Ascending aorta (tissue), 2 donors: ENCODE data around the gene VENTX. TPM values are rescaled to one million over a fixed set of nuclear protein-coding genes. Genes with fewer than 3 reads are reported as not detected.

Source experiments
- DNase-seq, 2 donors: peaks; one replicate each; pipeline ENCODE4 v3.0.0-alpha.2; 2019; ENCODE audit warnings: low spot score in 2 of 2
- H3K27ac ChIP-seq, 2 donors: fragments of 200-600 bp; sonication (generic); one replicate each; pipeline ENCODE4 v1.5.1; 2016 to 2017; ENCODE audit warnings: mild to moderate bottlenecking in 1 of 2
- H3K27me3 ChIP-seq: fragments of 200-600 bp; sonication (generic); one replicate; pipeline ENCODE4 v1.5.1; 2017
- H3K36me3 ChIP-seq, 2 donors: fragments of 200-600 bp; sonication (generic); one replicate each; pipeline ENCODE4 v1.5.1; 2016
- H3K4me1 ChIP-seq, 2 donors: fragments of 200-600 bp; sonication (generic); one replicate each; pipeline ENCODE4 v1.5.1; 2016 to 2017; ENCODE audit warnings: mild to moderate bottlenecking in 1 of 2
- H3K4me3 ChIP-seq, 2 donors: fragments of 200-600 bp; sonication (generic); one replicate each; pipeline ENCODE4 v1.5.1; 2016 to 2017; ENCODE audit warnings: mild to moderate bottlenecking in 1 of 2
- H3K9me3 ChIP-seq, 2 donors: fragments of 200-600 bp; sonication (generic); one replicate each; pipeline ENCODE4 v1.5.1; 2016
- CTCF ChIP-seq, 3 experiments: fragments of 200-600 bp in 2 of 3; fragments of 450-650 bp in 1 of 3; sonication (generic) in 2 of 3; IDR thresholded peaks; one replicate each; pipeline ENCODE4 v1.5.1; 2016 to 2019; ENCODE audit warnings: antibody characterized with exemption in 3 of 3, mild to moderate bottlenecking in 1 of 3, moderate library complexity in 1 of 3
- intact Hi-C: fragments of 100-400 bp; cut with DNase I; formaldehyde crosslinking; loops from one replicate; pipeline ENCODE4 v1.15.1; 2023
- total RNA-seq: library from RNA; depleted of rRNA; stranded (reverse); fragments of >200 nt; gene quantifications from one replicate; pipeline ENCODE4 v1.1.0, GENCODE V29; 2016

The VENTX gene
- total RNA-seq, 1 donor from 2014 or later = 1.5 TPM

- Histone ChIP-seq H3K4me3 (no peak overlapping the region), H3K27ac (no peak overlapping the region), H3K4me1 (no peaks in the 10 kb centered on the region), H3K9me3 (no peaks in the 10 kb centered on the region), H3K27me3 (peaks cover 8% of the 10 kb centered on the region), H3K36me3 (no peaks in the 10 kb centered on the region)
- intact Hi-C loops = no loop called here
- TF ChIP-seq CTCF (IDR thresholded peaks at IDR 0.05) = no peak
- no peak for DNase-seq
Observed at GRCh38 chr10:133214468-133215410, 22.9 kb upstream of the VENTX start.

- TF ChIP-seq CTCF (IDR thresholded peaks at IDR 0.05) = no peak
- intact Hi-C loops = no loop called here
- peaks cover 9% of the 10 kb centered on the region for H3K27me3 ChIP-seq
- no peaks in the 10 kb centered on the region for H3K4me1 ChIP-seq
- H3K4me3 ChIP-seq = no peak overlapping the region
- no peak overlapping the region for H3K27ac ChIP-seq
- no peaks in the 10 kb centered on the region for H3K36me3 ChIP-seq
- no peak for DNase-seq
- H3K9me3 ChIP-seq = no peaks in the 10 kb centered on the region
Observed at GRCh38 chr10:133215586-133215985, 22.1 kb upstream of the VENTX start.

- Histone ChIP-seq H3K9me3 (no peaks in the 10 kb centered on the region), H3K36me3 (no peaks in the 10 kb centered on the region), H3K4me3 (no peak overlapping the region), H3K27me3 (peaks cover 9% of the 10 kb centered on the region), H3K27ac (no peak overlapping the region), H3K4me1 (no peaks in the 10 kb centered on the region)
- no peak for TF ChIP-seq CTCF (IDR thresholded peaks at IDR 0.05)
- no peak for DNase-seq
- intact Hi-C loops = no loop called here
Observed at GRCh38 chr10:133216776-133217175, 20.9 kb upstream of the VENTX start.

GRCh38 chr10:133217800-133218589, 19.7 kb upstream of the VENTX start:
- Histone ChIP-seq H3K27ac (no peak overlapping the region), H3K4me1 (no peaks in the 10 kb centered on the region), H3K36me3 (no peaks in the 10 kb centered on the region), H3K4me3 (no peak overlapping the region), H3K27me3 (peaks cover 9% of the 10 kb centered on the region), H3K9me3 (no peaks in the 10 kb centered on the region)
- TF ChIP-seq CTCF (IDR thresholded peaks at IDR 0.05) = no peak
- no peak for DNase-seq
- intact Hi-C loops = no loop called here

- Histone ChIP-seq H3K27me3 (peaks cover 9% of the 10 kb centered on the region), H3K9me3 (no peaks in the 10 kb centered on the region), H3K4me3 (no peak overlapping the region), H3K27ac (no peak overlapping the region), H3K36me3 (no peaks in the 10 kb centered on the region), H3K4me1 (no peaks in the 10 kb centered on the region)
- intact Hi-C loops = no loop called here
- no peak for DNase-seq
- TF ChIP-seq CTCF (IDR thresholded peaks at IDR 0.05) = no peak
Observed at GRCh38 chr10:133218891-133219290, 18.8 kb upstream of the VENTX start.
